HTR-8/SVneo (cell line): Measurements from ENCODE around the gene LPIN2.

Experiments used
- DNase-seq: peaks from one replicate; pipeline ENCODE4 v3.0.0; 2011; ENCODE audit warnings: low spot score, mixed read lengths; ENCODE audit not compliant: insufficient read length
- FAIRE-seq: peaks from 2 replicates; lab custom pipeline; 2011; peaks lifted over from hg19 to GRCh38; lab: Jason Lieb, UNC

The LPIN2 gene

GRCh38 chr18:2983296-2983695, 29.6 kb downstream of the LPIN2 start:
- no peak for DNase-seq

GRCh38 chr18:2982452-2983269, 30.3 kb downstream of the LPIN2 start:
- DNase-seq (no peak), FAIRE-seq (no peak)

More at GRCh38 chr18:2983296-2983695, 29.6 kb downstream of the LPIN2 start:
- FAIRE-seq: no peak

- no peak for DNase-seq
- no peak for FAIRE-seq
These were observed 30.9 kb downstream of the LPIN2 start for GRCh38 chr18:2982022-2982421.

- DNase-seq (peak; percentile 30), FAIRE-seq (no peak)
These were observed 31.7 kb downstream of the LPIN2 start for GRCh38 chr18:2981212-2981728.

DNA sequence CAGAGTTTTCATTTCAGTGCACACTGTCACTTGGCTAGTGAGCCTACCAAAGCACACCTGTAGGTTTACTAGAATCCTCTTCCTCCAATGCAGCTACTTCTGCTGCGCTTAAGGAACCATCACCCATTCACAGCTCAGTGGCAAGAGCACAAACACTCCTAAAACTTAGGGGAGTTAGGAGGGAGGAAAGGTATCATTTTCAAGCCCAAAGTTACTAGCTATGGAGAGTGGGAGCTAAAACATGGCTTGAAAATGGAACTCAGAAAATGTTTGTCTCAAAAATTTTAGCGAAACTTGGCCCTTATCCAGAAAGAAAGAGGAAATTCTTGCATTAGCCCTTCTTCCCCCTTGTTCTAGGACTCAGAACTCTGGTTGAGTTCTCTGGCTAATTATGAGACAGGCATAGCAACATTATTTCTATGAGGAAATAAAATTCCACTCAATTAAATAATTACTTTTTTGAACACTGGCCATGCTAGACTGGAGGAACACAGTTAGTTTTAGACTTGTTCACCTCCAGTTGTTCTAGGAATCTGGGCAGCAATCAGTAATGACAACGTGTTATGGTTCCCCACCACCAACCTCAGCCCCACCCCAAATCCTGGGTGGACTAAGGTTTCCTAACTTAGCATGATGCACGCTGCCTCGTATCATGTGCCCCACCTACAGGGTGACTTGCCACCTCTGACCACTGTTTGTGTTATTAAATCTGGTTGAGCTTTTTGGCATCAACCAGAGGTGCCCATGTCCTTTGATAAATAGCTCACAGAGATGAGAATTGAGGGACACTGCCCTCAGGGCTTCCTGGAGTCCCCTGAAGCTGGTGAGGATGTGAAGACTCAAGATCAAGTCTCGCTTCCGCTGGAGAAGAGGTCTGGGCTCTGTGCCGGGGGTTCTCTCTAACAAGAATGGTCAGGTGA, 32.8 kb downstream of the LPIN2 start:
- no peak for DNase-seq
- FAIRE-seq: no peak

DNA sequence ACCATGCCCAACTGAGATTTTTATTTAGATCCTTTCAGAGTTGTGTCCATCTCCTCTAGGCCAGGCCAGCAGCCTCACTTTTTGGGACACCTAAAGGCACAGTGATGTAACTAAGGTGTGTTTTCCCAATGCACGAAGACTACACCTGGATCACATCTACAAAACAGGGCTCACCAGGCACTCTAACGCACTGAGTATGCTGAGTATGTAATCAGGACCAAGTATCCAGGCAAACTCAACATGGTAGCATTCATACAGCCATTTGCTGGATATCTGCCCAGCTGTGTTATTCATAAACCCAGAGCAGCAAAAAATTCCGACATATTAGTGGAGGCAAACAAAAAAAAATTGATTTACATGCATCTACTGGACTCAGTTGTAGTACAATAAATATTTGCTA, 33.8 kb downstream of the LPIN2 start:
- DNase-seq (no peak), FAIRE-seq (no peak)

DNA sequence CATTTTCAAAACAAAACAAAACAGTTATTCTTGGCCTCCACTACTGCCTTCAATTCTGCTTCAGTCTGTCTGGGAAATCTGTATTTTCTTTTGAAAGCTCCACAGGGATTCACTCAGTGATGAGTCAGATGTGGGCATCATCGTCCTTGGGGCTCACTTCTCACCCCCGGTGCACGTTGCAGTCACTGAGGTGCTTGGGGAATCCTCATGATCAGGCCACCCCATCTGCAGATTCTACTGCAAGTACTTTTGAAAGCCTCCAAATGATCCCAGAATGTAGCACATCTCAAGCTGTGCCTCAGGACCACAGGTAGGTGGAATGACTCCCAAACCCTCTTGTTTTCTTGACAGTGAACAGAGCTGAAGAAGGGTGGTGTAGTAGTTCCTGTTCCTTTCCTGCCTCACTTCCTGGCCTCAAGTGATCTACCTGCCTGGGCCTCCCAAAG, 34.3 kb downstream of the LPIN2 start:
- DNase-seq: peak; percentile 25
- no peak for FAIRE-seq

DNA sequence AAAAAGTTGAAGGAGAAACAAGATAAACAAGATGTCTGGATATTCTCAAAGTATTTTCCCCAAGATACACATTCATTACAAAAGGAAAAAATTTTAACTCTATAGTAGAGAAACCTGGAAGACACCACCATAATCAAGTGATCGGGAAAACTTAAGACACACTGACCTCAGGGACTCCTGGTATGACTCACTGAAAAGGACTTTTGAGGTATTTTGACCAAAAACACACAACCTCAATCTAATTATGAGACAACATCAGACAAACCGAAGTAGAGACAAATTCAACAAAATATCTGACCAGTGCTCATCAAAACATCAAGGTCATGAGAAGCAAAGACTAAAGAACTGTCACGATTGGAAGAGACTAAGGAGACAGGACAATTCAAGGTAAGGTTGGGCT, 34.7 kb downstream of the LPIN2 start:
- no peak for FAIRE-seq

DNA sequence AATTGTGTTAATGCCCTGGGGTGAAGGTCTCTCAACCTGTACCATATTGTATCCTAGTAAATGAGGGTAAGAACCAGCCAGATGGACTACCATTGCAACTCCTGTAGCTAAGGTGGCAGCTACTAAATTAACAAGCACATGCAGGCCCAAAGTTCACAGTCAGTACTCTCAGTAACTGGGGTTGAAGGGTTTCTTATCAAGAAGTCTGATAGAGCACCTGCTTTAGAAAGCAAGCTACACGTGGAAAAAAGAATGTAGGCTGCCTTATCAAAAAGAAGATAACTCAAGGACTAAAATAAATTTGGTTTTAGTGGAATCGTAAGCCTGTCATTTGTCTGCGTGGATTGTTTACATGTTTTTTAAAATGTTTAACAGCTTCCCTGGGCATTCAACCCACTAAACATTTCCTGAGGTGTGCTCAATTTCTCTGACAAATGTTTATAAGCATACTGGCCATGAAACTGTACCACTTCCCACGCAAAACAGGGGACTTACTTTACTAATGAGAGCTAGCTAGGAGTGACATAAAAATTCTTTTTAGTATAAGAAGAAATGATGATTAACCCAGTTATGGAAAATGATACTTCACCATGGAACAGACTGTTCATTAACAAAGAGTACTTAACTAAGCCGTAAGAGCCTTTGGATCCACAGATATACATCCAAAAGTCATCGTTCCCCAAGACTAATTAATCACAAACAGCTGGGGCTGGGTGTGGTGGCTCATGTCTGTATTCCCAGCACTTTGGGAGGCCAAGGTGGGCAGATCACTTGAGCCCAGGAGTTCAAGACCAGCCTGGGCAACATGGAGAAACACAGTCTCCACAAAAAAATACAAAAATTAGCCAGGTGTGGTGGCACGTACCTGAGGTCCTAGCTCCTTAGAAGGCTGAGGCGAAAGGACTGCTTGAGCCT, 36.5 kb downstream of the LPIN2 start:
- FAIRE-seq: no peak

More for the DNA sequence above, 34.7 kb downstream of the LPIN2 start:
- no peak for DNase-seq

GRCh38 chr18:2974731-2975130, 38.2 kb downstream of the LPIN2 start:
- no peak for FAIRE-seq
- DNase-seq: no peak

More for the DNA sequence above, 36.5 kb downstream of the LPIN2 start:
- no peak for DNase-seq

DNA sequence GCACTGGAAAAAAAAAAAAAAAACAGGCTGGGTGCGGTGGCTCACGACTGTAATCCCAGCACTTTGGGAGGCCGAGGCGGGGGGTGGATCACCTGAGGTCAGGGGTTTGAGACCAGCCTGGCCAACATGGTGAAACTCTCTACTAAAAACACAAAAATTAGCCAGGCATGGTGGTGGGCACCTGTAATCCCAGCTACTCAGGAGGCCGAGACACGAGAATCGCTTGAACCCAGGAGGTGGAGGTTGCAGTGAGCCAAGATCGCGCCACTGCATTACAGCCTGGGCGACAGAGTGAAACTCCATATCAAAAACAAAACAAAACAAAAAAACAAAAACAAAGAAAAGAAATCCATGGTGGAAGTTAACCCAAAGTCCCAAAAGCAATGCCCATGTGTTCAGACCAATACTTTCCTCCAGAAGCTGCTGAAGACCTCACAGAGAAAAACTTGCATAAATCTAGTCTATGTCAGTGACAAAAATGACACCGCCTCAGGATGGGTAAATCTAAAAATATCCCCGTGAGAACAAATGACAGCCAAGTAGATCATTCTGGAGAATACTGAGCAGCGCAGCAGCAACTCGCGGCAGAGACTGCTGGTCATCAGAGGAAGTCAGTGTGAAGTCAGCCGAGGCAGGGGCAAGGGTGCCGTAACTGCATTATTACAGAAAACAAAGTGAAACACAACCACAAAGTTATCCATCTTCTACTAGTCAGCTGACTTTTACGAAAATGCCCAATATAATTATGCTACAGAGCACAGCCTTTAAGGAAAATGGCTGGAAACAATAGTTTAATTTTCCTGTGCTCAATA, 41.0 kb downstream of the LPIN2 start:
- FAIRE-seq: no peak

DNA sequence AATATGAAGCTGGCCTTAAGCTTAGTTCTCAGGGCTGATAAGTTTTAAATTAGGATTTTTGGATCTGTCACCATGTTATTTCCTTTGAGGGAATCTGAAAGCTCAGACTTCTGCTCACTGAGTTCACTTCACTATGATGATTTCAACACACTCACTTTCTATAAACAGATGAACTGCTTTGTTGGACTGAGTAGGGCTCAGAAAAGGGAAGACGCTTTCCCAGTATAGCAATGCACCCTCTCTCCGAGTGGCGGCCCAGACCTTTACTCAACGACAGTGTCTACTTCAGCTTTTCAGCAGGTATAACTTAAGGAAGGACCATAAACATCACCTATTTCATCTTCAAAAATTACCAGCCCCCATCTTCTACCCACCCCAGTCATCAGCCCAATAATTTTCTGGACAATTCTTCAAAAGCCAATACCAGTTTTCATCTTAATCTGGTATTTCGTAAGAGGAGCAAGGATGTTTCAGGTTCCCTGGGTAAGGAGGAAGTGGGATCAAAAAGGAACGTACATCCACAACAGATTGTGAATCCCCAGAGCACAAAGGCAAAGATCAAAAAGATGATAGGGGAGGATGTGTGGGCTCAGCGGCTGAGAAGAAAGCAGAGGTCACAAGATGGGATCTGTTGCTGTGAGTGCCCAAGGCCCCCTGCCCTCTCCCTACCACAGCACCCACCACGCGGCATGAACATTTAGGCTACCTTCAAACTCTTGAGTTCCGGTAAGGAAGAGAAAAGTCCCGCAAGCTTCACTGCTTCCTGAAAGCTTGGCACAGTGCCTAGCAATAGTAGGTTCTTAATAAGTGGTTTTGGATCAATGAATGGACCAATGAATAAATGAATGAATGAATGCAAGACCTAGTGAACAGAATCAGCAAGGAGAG, 41.9 kb downstream of the LPIN2 start:
- no peak for DNase-seq
- FAIRE-seq: no peak

More for the DNA sequence above, 41.0 kb downstream of the LPIN2 start:
- DNase-seq: no peak

DNA sequence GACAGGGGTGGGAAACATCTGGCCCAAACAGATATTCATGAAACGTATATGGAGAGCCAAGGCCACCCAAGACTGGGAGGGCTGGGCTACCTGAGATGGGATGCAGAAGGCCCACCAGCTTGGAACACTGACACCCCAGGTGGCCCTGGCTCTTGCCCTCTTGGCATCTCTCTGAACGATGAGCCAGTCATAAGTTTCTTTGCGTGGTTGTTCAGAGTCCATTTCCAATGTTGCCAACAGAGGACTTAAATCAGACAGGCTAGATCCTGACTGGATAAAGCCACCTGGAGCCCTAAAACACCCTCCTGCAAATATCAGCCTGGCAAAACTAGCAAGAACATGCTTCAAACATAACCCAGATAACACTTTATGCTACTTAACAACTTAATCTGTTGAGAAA, 42.6 kb downstream of the LPIN2 start:
- DNase-seq: no peak
- no peak for FAIRE-seq

GRCh38 chr18:2969695-2970094, 43.2 kb downstream of the LPIN2 start:
- DNase-seq (no peak), FAIRE-seq (no peak)

GRCh38 chr18:2968606-2969005, 44.3 kb downstream of the LPIN2 start:
- no peak for FAIRE-seq
- no peak for DNase-seq

DNA sequence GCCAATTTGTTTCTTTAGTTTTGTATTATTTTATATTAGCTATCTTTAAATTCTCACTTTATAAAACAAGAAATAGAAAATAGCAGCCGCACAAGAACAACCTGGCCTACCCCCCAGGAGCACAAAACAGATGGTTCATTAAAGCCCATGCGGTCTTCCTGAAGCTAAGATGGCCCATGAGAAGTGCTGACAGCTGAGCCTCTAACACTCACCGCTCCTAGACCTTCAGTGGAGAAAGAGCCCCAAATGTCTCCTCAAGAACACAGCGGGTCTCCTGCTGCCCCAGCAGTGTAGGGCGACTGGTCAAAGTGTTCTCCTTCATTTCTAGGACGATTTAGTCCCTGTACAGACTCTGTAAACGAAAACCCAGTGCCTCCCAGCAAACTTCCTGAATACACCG, 45.1 kb downstream of the LPIN2 start:
- no peak for FAIRE-seq

DNA sequence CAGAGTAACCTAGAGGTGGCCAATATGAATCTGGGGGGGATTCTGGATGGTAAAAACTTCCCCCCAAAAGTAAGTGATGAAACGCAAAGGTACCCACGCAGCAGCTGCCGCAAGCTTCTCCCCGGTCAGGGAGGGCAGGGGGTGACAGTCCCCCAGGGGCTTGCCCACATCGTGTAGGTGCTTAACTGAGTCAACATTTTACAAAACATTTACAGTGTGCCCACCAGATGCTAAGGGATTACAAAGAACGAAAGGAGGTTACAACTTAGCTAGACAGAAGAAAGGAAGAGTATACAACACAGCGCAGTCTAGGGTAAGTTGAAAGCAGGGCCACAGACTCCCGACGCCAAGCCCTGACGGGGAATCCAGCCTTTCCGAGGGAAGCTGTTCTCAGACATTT, 45.6 kb downstream of the LPIN2 start:
- no peak for FAIRE-seq
- no peak for DNase-seq

More for the DNA sequence above, 45.1 kb downstream of the LPIN2 start:
- DNase-seq: no peak

GRCh38 chr18:2966560-2966959, 46.4 kb downstream of the LPIN2 start:
- FAIRE-seq (no peak), DNase-seq (no peak)
